ENCODE results near the gene SKAP1.
"Not testable (repeated sequence)": the region's sequence is repeated elsewhere in the genome, so short reads cannot be mapped to it uniquely, and the experiment has no call there.

The SKAP1 gene

DNA sequence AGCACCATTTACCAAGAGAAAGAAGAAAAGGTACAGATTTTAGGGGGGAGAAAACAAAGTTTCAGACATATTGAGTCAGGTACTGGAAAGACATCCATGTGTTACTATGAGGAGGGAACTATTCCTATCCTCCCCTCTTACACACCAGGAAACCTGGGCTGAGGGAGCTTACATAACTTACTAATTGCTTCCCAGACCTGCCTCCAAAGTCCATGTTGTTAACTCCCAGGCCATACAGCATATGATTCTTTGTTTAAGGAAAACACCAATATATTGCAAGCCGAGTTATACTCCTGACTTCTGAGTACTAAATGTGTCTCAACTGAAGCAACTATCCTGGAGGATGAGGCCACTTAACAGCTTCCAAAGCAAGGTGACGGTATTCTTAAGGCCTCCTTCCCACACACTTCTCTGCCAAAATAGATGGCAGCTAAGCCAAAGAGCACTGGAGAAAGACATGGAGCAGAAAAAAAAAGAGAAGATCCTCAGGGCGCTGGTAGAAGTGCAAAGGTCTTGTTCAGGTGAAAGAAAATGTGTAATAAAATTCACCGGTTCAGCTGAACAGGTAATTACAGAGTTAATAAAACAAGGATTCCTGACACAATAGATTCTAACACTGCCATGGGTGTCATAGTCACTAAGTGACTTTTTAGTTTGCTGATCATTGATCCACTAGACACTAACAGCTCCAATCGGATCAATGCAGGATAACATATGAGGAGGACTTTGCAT is 151.1 kb downstream of the SKAP1 start:
- no peak for DNase-seq

GRCh38 chr17:48276776-48277175 is 153.2 kb downstream of the SKAP1 start:
- DNase-seq = no peak

GRCh38 chr17:48270899-48271298 is 159.1 kb downstream of the SKAP1 start:
- DNase-seq = no peak

DNA sequence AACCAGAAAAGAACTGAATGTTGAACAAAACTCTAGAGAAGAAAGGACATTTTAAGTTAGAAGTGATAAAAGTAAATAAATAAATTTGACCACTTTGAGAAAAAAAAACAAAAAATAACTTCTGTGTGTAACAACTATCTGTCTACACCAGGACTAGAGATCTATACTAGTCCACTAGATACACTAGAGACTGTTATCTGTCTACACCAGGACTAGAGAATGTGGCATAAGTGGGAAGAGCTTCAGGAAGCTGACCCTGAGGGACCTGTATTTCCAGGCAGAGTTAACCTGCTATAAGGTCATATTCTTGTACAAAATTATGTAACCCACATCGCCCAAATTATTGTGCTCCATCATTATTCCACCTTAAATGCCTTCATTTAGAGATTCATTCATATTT is 160.8 kb downstream of the SKAP1 start:
- no peak for DNase-seq

GRCh38 chr17:48263731-48264035 is 166.3 kb downstream of the SKAP1 start:
- DNase-seq = no peak

DNA sequence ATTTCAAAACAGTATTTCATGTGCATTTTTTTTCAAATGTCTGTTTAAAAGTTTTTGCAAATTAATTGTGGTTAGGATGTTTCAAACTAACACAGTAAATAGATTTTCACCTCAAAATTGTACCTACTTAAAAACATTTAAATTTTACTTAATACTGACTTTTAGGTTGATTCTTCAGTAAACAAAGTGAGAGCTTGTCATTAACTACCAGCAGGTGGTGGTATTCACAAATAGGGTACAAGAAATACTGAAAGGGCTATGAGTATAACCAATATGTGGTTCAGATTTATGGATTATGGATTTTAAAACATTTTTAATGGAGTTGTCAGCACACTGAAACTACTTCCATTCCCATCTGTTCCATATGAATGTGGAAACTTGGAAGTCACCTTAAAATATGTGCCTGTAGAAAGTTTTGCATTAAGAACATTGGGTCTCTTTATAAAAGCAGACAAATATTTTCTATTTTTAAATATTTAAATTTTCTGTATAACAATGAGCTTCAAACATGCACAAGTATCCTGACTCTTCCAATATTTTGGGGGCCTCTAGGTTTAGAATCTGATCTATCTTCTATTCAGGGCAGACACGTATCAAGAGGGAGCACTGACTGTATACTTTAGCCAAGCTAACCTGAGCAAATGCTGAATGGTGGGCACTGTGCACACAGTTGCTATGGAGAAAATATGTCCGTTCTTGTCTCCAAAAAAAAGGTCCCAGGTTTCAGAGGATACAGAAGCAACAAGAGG is 166.9 kb downstream of the SKAP1 start:
- DNase-seq = no peak

- DNase-seq = peak in 1 of 2 experiments; percentile 20
Measured at GRCh38 chr17:48261297-48261880, 168.6 kb downstream of the SKAP1 start.

GRCh38 chr17:48259694-48260291 is 170.2 kb downstream of the SKAP1 start:
- no peak for DNase-seq

- no peak for DNase-seq
Measured at GRCh38 chr17:48258331-48258730, 171.7 kb downstream of the SKAP1 start.

DNA sequence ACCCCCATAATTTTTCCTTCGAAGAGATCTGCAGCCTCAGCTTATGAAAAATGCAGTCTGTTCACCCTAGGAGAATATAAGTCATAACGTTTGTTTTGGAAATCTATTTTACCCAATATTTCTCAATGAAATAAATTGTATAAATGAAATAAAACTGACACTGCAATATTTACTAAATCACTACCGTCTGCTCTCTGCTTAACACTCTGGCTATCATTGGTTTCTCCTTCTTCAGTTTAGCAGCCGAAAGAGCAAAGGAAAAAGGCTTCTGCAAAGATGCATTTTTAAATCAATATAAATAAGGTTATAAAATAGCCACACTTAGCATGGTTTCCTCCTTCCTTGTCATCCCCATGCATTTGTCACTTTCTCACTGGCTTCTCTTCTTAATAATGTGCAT is 174.3 kb downstream of the SKAP1 start:
- DNase-seq = no peak

DNA sequence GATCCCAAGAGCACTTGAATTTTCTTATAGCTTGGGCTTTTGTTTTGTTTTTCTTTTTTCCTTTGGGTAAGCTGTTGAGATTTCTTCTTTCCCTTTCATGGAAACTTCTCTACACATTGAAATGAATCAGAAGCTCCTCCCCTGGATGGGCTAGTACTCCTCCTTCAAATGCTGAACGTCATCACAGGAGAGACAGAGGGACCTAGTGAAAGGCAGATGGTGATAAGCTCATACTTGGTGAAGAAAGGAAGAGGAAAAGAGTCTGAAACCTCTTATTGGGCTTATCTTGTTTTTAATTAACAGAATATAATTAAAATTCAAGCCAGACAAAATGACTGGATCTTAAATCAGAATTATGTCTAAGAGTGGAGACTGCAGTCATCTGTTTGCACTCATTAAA is 175.1 kb downstream of the SKAP1 start:
- no peak for DNase-seq

DNA sequence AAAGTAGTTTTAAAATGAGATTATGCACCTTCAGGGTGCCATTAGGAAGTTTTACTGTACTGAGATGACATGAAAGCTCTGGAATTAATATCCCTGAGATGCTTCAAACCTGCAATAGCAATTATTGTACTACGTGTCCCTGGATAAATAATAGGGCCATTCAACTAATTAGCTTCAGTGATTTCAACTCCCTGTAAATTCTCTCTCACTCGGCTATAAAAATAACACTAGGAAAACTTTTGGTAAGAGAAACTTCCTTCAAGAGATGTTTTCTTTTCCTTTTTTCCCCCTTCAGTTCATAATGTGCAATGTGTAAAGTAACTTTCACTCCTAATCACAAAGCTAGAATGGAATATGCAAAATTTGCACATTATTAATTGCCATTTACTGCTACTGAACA is 176.0 kb downstream of the SKAP1 start:
- no peak for DNase-seq

GRCh38 chr17:48251950-48252349 is 178.1 kb downstream of the SKAP1 start:
- no peak for DNase-seq

DNA sequence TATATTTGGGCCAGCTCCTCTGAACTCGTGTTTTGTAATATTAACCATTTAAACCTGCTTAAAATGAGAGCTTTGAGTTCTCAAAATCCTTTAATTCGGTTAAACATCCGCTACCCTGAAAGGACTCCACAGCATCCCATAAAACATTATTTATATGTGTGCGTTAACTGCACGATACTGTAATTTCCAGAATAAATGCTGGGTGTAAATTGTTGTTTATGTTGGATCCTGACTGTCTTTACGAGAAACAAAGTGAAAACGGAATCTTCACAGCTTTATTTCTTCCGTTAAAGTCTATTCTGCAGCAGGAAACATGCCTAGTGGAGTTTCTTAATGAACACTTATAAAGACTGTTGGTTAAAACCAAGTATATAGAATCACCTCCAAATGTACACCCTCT is 179.1 kb downstream of the SKAP1 start:
- no peak for DNase-seq

DNA sequence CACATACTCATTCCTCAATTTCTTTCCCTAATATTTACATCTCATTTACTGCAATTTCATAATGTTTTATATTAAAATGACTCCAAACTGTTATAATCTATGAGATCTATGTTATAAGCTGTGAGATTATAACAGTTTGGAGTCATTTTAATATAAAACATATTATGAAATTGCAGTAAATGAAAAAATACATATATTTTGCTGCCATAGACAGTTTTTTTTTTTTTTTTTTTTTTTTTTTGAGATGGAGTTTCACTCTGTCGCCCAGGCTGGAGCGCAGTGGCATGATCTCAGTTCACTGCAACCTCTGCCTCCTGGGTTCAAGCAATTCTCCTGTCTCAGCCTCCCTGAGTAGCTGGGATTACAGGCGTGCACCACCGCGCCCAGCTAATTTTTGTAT is 180.0 kb downstream of the SKAP1 start:
- not testable (repeated sequence) for DNase-seq

GRCh38 chr17:48247603-48248002 is 182.4 kb downstream of the SKAP1 start:
- no peak for DNase-seq

DNA sequence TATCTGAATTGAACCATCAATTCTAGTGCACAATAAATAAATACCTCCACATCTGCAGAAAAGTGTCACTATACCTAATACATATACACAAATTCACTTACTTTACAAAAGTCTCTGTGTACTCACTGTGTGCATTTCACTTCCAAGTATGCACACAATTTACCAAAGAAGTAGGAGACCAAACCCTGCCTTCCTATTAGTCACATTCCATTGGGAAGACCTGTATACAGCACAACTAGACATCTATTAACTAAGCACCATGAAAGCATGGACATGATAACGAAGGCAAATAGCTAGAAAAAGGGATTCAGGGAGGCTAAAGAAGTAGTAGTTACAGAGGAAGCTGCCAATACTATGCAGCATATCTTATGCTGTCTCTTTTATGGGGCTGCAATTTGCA is 183.0 kb downstream of the SKAP1 start:
- no peak for DNase-seq

DNA sequence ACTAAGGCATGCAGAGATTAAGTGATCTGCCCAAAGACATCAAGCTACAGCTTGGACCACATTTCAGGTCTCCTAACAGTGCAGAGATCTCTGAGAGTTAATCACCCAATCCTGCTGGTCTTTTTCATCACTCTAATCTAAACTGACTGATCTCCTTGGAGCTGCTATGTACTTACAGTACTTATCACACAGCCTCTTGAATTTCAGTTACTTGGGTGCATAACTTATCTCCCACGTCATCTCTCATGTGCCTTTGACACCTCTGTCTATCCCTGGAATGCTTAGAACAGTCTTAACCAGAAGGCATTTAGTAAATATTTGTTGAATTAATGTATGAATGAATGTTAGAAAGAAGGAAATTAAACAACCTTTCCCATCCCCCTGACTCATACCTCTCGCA is 183.4 kb downstream of the SKAP1 start:
- DNase-seq = no peak

DNA sequence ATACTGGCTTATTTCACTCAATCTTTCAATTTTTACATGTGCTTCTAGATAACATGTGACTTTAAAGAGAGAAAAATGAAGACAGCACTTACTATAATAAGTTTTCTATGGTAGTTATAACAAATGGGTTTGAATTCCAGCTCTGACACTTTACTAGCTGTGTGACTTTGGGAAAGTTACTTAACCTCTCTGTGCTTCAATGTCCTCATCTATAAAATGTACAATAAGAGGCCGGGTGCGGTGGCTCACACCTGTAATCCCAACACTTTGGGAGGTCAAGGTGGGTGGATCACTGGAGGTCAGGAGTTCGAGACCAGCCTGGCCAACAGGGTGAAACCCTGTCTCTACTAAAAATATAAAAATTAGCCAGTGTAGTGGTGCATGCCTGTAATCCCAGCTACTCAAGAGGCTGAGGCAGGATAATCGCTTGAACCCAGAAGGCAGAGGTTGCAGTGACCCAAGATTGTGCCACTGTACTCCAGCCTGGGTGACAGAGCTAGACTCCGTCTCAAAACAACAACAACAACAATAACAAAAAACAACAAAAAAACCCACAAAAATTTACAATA is 184.5 kb downstream of the SKAP1 start:
- DNase-seq = not testable (repeated sequence)

DNA sequence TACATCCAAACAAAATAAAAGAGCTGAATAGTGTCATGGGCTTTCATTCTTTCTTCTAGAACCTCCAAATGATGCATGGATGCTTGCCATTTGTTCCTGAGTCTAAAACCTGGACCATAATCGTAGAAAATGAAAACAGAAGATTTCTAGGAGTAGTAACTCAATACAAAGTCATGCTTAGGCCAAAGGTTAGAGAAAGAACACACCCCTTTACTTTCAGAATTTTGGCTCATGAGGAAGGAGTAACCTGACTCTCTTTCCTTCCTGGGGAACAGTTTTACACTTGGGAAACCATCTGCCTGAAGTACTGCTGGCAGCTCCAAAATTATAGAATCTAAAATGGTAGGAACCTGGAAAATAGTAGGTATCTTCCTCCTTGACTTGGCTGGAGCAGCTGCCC is 185.2 kb downstream of the SKAP1 start:
- no peak for DNase-seq

GRCh38 chr17:48244121-48244711 is 185.8 kb downstream of the SKAP1 start:
- no peak for DNase-seq

GRCh38 chr17:48241770-48242497 is 188.1 kb downstream of the SKAP1 start:
- no peak for DNase-seq

All from activated CD4-positive, alpha-beta T cell treated with anti-CD3 and anti-CD28 coated beads, Interleukin-2, amount 50 U/mL, for 48 hours (primary cell).